ENCODE data around the gene GLDN.

GLDN gene

DNA sequence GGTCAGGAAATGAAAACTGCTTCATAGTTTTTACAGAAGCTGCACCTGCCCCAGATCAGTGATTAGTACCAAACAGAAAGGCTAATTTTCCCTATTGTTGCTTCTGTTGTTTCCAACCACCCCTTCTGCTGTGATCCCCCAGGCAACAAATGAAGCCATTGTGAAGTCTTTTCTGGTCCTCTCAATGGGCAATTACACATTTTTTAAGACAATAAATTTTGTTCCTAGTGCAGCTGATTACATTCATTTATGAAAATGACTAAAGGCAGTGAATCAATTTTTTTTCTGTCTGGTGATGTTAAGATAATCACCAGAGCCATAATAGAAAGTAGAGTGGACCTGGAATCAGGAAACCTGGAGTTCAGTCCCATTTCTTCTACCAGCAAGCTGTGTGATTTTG lies 32.7 kb downstream of the GLDN start:
- no peak overlapping the region for H3K4me3 ChIP-seq (ENCODE audit: low read depth, low read length)
- TF ChIP-seq, protein P1, sequence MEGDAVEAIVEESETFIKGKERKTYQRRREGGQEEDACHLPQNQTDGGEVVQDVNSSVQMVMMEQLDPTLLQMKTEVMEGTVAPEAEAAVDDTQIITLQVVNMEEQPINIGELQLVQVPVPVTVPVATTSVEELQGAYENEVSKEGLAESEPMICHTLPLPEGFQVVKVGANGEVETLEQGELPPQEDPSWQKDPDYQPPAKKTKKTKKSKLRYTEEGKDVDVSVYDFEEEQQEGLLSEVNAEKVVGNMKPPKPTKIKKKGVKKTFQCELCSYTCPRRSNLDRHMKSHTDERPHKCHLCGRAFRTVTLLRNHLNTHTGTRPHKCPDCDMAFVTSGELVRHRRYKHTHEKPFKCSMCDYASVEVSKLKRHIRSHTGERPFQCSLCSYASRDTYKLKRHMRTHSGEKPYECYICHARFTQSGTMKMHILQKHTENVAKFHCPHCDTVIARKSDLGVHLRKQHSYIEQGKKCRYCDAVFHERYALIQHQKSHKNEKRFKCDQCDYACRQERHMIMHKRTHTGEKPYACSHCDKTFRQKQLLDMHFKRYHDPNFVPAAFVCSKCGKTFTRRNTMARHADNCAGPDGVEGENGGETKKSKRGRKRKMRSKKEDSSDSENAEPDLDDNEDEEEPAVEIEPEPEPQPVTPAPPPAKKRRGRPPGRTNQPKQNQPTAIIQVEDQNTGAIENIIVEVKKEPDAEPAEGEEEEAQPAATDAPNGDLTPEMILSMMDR (IDR thresholded peaks at IDR 0.05; ENCODE audit: insufficient read depth, low read depth, low read length, missing control alignments): no peak
- no peak for DNase-seq (ENCODE audit: low read depth)

DNA sequence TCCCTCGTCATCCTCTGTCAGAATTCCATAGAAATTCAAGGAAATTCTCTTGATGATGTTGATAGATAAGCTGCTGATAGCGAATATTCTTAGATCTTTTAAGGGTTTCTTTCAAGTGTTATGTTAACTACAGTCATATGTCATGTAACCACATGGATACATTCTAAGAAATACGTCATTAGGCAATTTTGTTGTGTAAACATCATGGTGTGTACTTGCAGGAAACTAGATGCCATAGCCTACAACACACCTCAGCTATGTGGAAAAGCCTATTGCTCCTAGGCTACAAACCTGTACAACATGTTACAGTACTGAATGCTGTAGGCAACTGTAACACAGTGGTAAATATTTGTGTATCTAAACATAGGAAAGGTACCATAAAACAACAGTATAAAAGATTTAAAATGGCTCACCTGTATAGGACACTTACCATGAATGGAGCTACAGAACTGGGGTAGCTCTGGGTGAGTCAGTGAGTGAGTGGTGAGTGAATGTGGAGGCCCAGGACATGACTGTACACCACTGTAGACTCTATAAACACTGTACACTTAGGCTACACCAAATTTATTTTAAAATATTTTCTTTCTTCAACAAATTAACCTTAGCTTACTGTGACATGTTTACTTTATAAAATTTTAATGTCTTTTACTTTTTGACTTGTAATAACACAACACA lies 34.6 kb downstream of the GLDN start:
- no peak overlapping the region for H3K4me3 ChIP-seq (ENCODE audit: low read depth, low read length)
- no peak for DNase-seq (ENCODE audit: low read depth)
- TF ChIP-seq, protein P1 (IDR thresholded peaks at IDR 0.05; ENCODE audit: insufficient read depth, low read depth, low read length, missing control alignments): no peak

DNA sequence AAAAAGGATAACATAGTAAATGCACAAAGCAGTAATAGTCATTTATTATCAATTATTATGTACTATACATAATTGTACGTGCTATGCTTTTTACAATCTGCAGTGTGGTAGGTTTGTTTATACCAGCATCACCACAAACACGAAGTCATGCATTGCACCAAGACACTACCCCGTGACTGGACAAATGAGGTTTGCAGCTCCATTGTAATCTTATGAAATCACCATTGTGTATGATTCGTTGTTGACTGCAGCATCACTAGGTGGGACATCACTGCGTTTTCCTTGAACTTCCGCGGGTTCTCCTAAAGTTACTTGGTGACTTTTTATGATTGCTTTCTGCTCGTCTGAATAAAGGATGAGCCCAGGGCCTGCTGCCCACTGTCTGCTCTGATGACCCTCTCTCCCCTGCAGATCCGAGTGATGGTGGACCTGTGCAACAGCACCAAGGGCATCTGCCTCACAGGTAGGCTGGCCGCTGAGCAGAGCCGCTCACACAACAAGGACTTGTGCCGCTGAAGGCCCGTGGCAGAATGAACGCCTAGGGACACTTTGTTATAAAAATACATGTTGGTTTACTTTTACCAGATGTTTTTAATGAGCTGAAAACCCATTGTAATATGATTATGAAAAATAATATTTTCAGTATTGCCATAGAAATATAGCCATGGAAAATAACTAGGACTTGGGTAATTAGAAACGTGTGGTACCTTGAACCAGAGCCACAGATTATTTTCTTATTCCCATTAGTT lies 35.8 kb downstream of the GLDN start:
- no peak overlapping the region for H3K4me3 ChIP-seq (ENCODE audit: low read depth, low read length)
- TF ChIP-seq, protein P1 (IDR thresholded peaks at IDR 0.05; ENCODE audit: insufficient read depth, low read depth, low read length, missing control alignments): no peak
- DNase-seq (ENCODE audit: low read depth): no peak

DNA sequence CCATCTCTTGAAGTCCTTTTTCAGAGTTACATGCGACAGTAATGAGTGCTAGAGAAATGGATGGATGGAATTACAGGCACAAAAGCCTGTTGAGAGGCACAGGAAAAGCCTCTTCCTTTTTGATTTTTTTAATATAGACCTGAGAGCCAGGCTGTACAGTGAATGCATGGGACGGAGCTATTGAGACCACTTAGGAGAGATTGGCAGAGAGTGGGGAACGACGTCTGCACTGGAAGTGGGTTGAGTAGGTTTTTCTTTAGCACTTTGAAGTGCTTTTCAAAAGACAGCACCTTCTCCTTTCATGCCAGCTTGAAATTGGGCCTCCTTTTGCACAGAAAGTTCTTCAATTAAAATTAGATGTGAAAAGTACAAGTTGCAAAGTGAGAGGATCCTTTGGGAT lies 37.0 kb downstream of the GLDN start:
- TF ChIP-seq, protein P1 (IDR thresholded peaks at IDR 0.05; ENCODE audit: insufficient read depth, low read depth, low read length, missing control alignments): no peak
- no peak for DNase-seq (ENCODE audit: low read depth)
- H3K4me3 ChIP-seq (ENCODE audit: low read depth, low read length): no peak overlapping the region

DNA sequence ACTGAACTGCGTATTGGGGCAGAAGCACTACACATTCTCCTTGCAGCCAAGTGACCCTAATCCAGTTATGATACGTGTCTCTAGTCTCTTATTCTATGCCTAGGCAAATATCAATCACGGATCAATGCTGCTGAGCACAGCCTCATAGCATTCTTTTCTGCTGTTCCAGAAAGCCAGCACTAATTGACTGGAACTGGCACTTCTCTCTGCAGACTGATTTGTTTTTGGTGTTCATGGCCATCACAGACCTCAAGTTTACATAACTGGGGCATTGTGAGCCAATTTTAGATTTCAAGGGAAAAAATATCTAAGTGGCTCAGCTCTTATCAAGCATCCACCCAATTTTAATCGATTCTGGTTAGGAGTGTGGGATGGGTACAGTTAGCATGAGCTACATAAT lies 37.9 kb downstream of the GLDN start:
- H3K4me3 ChIP-seq (ENCODE audit: low read depth, low read length): no peak overlapping the region
- no peak for DNase-seq (ENCODE audit: low read depth)
- TF ChIP-seq, protein P1 (IDR thresholded peaks at IDR 0.05; ENCODE audit: insufficient read depth, low read depth, low read length, missing control alignments): no peak

DNA sequence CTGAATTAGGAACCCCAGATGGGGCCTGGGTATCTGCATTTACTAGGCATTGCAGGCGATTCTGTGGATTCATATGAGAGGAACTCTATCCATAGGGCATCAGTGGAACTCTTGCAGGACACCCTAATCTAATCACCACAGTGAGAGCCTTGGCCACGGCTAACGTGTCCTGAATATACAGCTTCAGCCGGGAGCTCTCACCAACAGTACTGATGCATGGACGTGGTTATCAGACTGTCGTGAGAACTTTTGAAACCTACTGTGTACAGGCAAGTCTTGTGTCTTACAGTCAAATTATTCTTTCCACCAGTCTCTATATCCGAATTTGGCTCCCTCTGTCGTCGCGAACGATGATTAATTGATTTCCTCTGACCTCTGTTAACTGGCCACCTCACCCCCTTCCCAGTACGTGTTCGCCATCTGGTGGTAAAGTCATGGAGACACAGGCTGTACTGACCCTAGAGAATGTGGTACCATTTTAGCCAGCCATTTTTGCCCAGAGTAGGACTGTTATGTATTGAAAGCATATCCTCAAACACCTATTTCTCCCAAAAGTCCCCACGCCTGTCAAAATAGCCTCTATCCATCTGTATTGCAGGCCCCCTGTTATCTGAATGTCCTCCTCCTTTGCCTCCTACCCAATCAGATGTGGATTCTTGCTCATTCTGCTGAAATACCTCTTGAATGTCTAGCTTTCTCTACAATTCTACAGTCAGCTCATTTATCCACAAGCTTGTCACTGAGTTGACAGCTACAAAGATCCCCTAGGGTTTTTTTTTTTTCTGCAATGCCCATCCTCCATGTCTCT lies 39.7 kb downstream of the GLDN start:
- H3K4me3 ChIP-seq (ENCODE audit: low read depth, low read length): no peak overlapping the region
- DNase-seq (ENCODE audit: low read depth): peak; percentile 83

More for the DNA sequence above, 39.7 kb downstream of the GLDN start:
- TF ChIP-seq, protein P1 (IDR thresholded peaks at IDR 0.05; ENCODE audit: insufficient read depth, low read depth, low read length, missing control alignments): peak; percentile 86

All from GM12865 (cell line).